HG03280 (cell line): ENCODE data around the gene GOLGA6L2.
"Not testable (repeated sequence)": the region's sequence is repeated elsewhere in the genome, so short reads cannot be mapped to it uniquely, and the experiment has no call there.

Source experiments
- ATAC-seq: cut with Tn5 transposase; IDR thresholded peaks from one replicate; pipeline ENCODE4 v1.9.1; 2021; ENCODE audit warnings: mild to moderate bottlenecking, moderate library complexity; ENCODE audit not compliant: unreplicated experiment

The GOLGA6L2 gene, protein sequence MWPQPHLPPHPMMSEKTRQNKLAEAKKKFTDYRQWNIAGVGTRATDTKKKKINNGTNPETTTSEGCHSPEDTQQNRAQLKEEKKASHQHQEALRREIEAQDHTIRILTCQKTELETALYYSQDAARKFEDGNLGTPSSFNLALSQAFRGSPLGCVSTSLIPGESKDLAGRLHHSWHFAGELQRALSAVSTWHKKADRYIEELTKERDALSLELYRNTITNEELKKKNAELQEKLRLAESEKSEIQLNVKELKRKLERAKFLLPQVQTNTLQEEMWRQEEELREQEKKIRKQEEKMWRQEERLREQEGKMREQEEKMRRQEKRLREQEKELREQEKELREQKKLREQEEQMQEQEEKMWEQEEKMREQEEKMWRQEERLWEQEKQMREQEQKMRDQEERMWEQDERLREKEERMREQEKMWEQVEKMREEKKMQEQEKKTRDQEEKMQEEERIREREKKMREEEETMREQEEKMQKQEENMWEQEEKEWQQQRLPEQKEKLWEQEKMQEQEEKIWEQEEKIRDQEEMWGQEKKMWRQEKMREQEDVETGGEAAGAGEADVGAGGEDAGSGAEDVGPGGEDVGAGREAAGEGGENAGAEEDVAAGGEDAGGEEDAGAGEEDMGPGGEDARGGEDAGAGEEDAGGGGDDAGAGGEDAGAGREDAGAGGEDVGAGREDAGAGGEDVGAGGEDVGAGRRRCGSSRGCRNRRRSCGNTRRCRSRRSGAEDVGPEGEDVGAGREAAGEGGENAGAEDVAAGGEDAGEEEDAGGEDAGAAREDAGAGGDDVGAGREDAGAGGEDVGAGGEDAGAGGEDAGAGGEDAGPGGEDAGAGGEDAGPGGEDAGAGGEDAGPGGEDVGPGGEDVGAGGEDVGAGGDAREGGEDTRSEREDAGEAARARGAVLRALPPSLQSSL

DNA sequence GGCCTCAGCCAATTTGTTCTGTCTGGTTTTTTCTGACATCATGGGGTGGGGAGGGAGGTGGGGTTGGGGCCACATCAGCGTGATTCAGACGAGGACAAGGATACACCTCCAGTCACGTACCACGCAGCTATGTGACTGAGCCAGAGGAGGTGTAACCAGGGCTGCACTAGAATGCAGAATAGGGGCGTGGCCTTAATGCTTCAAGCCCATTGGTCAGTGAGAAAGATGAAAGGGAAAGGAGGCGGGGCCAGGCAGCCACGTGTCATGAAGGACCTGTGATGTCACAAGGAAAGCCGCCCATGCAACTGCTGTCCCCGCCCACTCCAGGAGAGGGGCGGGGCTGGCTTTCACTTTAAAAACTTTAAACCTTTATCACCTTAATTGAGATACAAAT lies at the start of gene GOLGA6L2:
GOLGA6L2 (minus strand) TSS at position 137 of the 394 bp plus-strand sequence; CDS start at position 75, 62 bp downstream.
- no peak for ATAC-seq

DNA sequence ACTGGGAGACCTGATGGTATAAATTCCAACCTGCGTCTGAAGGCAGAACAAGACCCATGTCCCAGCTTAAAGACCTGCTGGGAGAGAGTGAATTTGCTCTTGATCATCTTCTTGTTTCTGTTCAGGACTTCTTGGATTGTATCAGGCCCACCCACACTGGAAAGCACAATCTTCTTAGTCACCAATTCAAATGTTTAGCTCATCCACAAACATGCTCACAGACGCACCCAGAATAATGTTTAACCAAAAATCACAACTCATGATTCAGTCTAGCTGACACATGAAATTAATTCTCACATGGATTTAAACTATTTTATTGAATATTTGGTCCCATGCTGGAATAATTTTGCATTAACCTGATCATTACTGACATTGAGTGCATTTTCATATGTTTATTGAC lies 37.8 kb upstream of the GOLGA6L2 start:
- ATAC-seq = no peak

DNA sequence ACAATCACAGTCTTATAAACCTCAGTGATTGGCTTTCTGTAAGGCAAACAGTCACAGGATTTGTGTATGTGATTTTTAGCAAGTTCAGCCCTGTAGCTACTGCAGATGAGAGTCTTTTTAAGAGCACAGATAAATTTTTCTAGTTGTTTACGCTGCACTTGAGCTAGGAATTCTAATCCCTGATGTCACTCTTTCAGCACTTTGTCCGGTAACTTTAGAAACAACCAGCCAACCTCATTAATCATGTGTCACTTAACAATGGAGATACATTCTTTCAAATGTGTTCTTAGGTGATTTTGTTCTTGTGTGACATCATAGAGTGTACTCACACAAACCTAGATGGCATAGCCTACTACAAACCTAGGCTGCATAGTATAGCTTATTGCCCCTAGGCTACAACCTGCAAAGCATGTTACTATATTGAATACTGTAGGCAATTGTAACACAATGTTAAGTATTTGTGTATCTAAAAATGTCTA lies 36.8 kb upstream of the GOLGA6L2 start:
- no peak for ATAC-seq

DNA sequence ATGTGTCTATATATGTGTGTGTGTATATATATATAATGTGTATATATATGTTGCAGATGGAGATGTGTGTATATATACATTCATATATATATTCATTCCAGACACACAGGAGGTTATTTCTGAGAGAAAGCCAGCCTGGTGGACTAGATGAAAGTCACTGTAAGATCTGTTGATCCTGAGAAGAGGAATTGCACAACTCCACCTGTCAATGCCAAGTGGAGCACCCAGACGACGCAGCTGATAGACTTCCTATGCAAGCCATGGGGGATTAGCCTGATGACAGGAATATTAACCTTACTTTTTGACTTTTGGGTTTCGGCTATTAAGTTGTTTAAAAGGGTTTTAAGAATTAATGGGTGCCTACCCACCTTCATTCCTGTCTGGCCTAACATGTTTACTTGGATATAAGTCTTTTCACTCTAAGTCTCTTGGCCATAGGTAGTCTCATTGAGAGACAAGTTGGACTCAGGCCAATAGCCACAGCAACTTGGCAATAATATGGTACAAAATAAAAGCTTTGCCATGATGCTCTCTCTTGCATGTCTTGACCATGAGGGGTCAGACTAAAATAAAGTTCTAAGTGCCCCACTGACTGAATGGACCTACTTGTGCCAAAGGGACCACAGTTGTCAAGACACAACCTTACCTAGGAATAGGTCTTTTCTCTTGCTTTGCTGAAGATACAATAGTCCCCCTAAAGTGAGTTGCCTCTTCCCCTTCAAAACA lies 35.9 kb upstream of the GOLGA6L2 start:
- ATAC-seq = no peak

DNA sequence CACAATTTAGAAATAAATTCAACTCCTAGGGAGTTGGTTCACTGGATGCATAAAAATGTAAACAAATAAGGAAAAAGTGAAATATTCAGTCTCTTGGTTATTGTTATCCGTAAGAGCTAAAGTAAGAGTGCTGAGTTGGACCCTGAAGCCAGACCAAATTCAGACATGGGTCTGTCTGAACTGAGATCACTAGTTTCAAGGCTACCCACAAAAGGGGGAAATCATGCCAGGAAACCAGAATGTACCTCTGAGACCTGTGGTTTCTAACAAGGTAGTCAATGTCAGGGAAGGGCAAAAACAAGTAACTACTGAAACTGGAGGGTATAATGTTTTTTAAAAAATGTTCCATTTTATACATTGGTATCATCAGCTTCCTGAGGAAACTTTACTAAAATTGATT lies 35.2 kb upstream of the GOLGA6L2 start:
- ATAC-seq = no peak

DNA sequence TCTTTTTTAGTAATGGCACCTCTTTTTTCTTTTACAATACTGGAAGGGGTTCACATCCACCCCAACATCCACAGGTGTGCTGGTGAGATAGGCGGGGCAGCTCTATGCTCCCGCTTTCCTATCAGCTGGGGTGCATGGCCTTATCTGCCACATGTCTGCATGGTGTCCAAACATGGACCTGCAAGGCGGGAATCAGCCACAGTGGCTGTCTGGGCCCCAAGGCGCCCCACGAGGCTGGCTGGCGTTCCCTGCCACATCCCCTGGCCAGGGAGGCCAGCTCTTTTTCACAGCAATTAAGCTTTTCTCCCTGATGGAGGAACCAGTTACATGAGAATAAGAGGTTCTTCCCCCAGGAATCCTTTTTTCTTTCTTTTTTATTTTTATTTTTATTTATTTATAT lies 30.9 kb upstream of the GOLGA6L2 start:
- no peak for ATAC-seq

DNA sequence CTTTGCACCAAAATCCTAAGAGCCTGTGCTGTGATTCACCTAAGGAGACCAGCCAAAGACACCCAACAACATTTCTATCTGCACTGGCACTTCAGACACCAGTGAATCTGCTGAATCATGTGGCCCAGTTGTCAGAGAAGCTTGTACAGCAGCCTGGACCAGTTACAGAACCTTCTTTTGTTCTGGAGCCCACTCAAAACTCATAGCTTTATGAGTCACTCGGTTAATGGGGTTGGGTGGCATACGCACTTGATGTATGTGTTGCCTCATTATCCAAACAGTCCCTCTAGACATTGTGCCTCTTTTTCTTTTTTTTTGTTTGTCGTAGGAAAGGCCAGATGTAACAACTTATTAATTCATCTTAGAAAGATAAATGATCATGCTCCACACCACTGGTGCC lies 25.6 kb upstream of the GOLGA6L2 start:
- no peak for ATAC-seq

DNA sequence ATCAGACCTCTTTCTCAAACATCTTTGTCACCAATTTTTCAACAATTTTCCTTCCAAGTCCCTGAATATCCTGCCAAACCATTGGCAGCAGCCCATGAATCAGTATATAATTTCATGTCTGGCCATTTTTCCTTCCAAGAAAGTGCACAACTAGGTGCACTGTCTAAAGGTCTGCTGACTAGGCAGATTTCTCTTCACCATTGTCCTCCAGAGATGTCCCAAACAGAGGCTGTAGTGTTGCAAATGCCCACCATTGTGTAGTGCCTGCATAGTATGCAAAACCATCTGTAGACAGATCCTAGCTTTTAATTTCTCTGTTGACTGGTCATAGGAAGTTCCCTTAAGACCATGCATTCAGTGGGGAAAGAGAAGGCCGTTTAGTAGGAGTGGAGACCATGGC lies 25.0 kb upstream of the GOLGA6L2 start:
- ATAC-seq = no peak

DNA sequence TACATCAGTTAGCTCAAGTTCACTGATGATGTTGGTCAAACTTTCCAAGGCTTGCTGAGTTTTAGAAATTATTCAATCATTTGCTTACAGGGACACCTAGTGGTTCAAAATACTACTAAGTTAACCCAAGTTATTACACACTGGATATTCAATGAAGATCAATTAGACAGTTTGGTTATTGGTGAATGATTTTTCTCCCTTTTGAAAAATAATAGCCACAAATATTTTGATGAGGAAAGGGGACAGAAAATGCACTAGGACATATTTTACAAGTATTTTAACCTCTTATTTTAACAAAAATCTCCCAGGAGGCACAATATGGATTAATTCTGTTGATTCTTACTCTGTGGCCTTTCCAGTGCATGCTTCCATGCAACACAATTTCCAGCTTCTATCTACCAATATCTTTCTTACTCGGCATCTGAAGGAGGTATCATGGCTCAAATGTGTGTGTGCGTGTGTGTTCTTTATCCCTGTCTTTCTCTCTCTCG lies 20.1 kb upstream of the GOLGA6L2 start:
- ATAC-seq = no peak

DNA sequence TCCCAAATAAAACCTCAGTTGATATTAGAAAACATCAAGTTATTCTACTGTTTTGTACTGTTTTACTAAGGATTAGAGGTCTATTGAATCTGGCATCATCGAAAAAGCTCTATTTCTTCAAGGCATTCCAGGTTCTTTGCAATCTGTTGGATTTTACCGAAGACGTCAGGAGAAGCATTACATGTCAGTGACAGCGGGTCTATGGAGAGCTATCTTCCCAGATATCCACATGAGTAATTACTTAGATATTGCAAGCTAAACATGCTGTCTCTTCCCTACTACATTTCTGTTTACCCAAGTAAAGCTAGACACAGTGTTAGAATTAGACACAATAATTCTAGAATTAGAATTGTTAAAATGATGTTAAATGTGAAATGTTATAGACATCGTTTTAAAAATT lies 10.8 kb upstream of the GOLGA6L2 start:
- no peak for ATAC-seq

DNA sequence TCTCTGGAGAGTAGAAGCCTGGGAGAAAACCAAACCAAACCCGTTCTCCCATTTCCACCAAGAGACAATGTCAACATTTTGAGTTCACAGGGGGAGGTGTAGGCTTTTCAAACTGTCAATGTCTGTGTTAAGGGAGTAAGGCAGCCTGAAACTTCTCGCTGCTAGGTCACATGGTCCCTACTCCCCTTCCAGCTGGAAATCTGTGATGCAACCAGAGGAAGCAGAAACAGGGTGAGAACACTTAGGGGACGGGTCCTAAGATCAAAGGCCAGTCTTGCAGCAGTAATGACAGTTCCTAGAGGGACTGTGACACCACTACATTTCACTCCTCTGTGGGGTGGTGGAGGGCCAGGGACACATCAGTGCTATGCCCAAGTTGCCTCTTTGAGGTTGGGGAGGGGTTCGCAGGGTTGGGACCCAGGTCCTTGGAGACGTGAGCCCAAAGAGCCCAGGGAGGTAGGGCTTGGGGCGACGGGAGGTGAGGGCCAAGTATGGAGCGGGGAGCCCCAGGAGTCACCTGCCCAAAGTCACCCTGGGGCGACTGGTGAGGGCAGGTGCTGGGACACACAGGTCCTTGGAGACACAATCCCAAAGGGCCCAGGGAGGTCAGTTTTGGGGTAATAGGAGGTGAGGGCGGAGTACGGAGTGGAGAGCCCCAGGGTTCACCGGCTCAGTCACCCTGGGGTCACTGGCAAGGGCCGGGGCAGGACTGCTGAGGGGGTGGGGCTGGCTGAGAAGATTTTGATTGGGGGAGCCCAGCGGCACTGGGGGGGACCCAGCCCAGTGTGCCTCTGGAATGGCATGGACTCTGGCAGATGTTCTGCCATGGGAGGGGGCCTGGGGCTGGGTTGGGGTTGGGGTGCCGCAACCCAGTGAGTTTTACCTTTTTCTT lies 582 bp downstream of the GOLGA6L2 start:
- ATAC-seq = no peak

DNA sequence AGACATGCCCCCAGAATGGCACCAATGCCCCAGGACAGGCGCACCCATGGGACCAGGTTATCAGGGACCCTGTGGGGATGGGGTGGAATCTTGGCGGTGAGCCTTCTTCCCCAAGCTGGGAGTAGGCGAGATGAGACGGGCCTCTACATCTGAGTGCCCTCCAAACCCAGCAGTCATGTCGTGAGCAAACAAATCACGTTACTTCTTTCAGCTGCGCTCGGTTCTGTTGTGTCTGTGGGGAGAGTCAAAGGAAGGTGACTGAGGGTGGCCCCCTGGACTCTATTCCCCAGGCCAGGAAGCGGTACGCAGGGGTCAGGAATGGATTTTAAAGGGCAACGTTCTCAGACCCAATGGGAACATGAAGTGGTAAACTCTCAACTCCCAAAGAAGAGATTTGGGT lies 2.8 kb downstream of the GOLGA6L2 start:
- ATAC-seq = no peak

DNA sequence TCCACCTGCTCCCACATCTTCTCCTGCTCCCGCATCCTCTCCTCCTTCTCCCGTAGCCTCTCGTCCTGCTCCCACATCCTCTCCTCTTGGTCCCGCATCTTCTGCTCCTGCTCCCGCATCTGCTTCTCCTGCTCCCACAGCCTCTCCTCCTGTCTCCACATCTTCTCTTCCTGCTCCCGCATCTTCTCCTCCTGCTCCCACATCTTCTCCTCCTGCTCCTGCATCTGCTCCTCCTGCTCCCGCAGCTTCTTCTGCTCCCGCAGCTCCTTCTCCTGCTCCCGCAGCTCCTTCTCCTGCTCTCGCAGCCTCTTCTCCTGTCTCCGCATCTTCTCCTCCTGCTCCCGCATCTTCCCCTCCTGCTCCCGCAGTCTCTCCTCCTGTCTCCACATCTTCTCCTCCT lies 5.8 kb downstream of the GOLGA6L2 start:
- no peak for ATAC-seq

DNA sequence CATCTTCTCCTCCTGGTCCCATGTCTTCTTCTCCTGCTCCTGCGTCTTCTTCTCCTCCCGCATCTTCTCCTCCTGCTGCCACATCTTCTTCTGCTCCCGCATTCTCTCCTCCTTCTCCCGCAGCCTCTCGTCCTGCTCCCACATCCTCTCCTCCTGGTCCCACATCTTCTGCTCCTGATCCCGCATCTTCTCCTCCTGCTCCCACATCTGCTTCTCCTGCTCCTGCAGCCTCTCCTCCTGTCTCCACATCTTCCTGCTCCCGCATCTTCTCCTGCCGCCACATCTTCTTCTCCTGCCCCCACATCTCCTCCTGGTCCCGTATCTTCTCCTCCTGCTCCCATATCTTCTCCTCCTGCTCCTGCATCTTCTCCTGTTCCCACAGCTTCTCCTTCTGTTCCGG lies 6.4 kb downstream of the GOLGA6L2 start:
- ATAC-seq = no peak

DNA sequence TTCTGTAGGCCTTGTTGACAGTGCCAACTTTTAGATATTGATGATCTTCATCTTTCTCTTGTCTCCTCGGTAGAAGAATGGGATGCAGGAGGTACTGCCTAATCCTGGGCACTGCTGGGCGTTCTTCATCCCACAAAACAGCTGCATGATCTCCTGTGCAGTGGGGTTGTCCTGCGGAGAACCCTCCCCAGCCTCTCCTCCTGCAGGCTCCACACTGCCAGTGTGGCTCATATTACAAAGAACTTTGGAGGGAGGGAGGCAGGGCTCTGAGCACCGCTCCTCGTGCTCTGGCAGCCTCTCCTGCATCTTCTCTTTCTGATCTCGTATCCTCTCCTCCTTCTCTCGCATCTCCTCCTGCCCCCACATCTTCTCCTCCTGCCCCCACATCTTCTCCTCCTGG lies 7.5 kb downstream of the GOLGA6L2 start:
- ATAC-seq = no peak

DNA sequence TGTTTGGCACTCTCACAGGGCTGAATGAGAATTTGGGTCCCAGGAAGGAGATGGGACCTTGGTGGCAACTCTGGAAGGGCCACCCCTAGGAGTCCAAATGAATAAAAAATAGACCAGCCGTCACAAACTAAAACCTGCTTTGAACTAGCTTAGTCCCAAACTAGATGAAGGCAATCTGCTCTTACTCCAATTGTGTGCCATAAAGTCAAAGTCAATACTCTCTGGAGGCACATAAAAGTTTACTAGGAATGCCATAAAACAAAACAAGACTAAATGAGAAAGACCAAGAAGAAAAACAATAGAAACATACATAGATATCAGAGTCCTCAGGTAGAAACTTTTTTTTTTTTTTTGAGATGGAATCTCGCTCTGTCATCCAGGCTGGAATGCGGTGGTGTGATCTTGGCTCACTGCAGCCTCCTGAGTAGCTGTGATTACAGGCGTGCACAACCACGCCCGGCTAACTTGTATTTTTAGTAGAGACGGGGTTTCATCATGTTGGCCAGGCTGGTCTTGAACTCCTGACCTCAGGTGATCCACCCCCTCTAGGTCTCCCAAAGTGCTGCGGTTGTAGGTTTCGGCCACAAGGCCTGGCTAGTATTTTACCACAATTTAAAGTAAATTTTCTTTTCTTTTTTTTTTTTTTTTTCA lies 8.1 kb downstream of the GOLGA6L2 start:
- ATAC-seq = no peak

DNA sequence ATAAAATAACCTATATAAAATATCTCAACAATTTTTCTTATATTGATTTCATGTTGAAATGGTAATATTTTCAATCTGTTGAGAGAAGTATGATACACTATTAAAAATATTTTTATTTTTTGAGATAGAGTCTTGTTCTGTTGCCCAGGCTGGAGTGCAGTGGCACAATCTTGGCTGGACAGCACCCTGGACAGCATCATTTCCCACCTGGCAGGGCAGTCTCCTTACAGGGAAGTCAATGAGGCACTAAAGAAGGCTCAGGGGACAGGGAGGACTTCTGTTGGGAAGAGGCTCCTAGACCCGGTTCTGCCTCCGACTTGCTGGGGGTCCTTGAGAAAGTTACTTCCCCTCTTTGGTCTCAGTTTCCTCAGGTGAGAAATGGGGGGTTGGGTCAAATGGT lies 9.4 kb downstream of the GOLGA6L2 start:
- ATAC-seq = no peak

DNA sequence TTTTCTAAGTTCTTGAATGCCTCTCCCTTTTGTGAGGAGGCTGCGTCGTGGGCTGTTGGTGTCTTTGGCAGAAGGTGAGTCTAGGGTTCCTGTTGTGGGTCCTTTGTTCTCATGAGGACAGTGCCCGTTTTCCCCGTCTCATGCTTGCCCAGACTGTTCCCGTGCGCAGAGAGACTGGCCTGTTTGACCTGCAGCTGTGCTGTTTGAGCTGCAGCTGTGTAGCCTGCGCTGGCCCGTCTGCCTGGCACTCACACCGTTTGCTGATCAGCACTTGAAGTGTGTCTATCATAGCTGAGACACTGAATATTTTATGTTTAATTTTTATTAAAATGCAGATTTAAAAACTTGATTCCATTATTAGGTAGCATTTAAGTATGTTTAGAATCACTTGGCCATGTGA lies 9.9 kb downstream of the GOLGA6L2 start:
- no peak for ATAC-seq

DNA sequence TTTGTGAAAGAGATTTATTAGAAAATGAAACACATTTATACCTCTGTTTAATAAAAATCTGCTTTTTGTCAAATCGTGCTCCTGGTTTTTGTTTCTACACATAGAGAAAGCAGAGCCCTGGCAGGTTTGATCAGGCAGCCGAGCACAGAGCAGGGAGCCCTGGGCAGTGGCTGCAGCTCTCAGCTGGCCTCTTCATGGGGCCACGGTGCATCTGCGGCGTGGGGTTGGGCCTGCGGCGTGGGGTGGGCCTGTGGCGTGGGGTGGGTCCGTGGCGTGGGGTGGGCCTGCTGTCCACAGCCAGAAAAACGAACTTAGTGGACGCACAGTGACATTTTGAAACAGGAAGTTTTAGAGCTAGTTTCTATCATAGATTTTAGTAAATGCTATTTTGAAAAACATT lies 10.6 kb downstream of the GOLGA6L2 start:
- no peak for ATAC-seq

DNA sequence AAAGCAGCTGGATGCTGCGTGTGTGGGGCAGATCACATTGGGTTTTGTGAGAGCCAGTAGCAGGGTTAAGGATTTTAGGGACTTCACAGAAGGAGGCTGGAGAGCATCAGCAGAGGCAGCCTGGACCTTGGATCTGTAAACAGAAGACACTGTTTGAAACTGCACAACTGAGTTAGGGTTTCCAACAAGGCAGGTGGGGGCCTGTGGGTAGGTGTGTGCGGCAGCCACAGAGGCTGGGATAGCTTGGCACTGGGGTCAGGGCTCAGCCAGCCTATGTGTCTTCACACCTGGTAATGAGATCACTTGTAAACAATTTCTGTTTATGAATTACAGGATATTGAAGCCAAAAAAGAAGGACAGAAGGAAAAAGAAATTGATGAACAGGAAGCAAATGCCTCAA lies 12.3 kb downstream of the GOLGA6L2 start:
- not testable (repeated sequence) for ATAC-seq
